A549 (cell line): ENCODE results near the gene RAB18. TPM values are rescaled to one million over a fixed set of nuclear protein-coding genes. Genes with fewer than 3 reads are reported as not detected.
A peak's percentile ranks its signal among the peaks of the same experiment; 100 is the strongest.
"Not testable (repeated sequence)": the region's sequence is repeated elsewhere in the genome, so short reads cannot be mapped to it uniquely, and the experiment has no call there.

ENCODE experiments used
- ATAC-seq, 2 experiments: fragments of 200-7000 bp in 1 of 2; fragments of >200 bp in 1 of 2; cut with Nextera tagmentation in 1 of 2; cut with Tn5 transposase in 1 of 2; 3 replicates each; pipeline versions ENCODE4 v1.8.0 to v1.9.1; 2018 to 2020; ENCODE audit warnings: mild to moderate bottlenecking in 1 of 2, moderate library complexity in 1 of 2
- CTCF ChIA-PET: fragments of 300-600 bp; sonication (Branson Sonifier 250); formaldehyde crosslinking; extraction: SDS; loops from one replicate; lab custom pipeline; 2021; ENCODE audit warnings: antibody characterized with exemption, inconsistent platforms; lab: Yijun Ruan, JAX
- POLR2A ChIA-PET: fragments of 350-600 bp; formaldehyde crosslinking; extraction: SDS; loops from one replicate; lab custom pipeline; 2021; ENCODE audit warnings: antibody characterized with exemption, inconsistent platforms; lab: Yijun Ruan, JAX
- DNase-seq, 2 experiments: peaks; one replicate each; pipeline versions ENCODE4 v3.0.0 to v3.0.0-alpha.2; 2011 to 2016; ENCODE audit warnings: low read depth in 1 of 2, low spot score in 1 of 2
- FAIRE-seq: peaks from 2 replicates; lab custom pipeline; 2011; peaks lifted over from hg19 to GRCh38; lab: Jason Lieb, UNC
- H3K27ac ChIP-seq, 2 experiments: fragments of >200 bp; sonication (Bioruptor Twin); formaldehyde crosslinking; 3 replicates each; pipeline ENCODE4 v1.5.1; 2016 to 2017
- H3K4me1 ChIP-seq: fragments of >200 bp; sonication (Bioruptor Twin); formaldehyde crosslinking; 3 replicates; pipeline ENCODE4 v1.6.1; 2016
- H3K4me2 ChIP-seq: fragments of >200 bp; sonication (Bioruptor Twin); formaldehyde crosslinking; 3 replicates; pipeline ENCODE4 v1.6.1; 2016
- H3K4me3 ChIP-seq: fragments of >200 bp; sonication (Bioruptor Twin); formaldehyde crosslinking; 3 replicates; pipeline ENCODE4 v1.5.1; 2016
- H3K9me3 ChIP-seq: fragments of >200 bp; sonication (Bioruptor Twin); formaldehyde crosslinking; 3 replicates; pipeline ENCODE4 v1.6.1; 2016
- CEBPB ChIP-seq, 2 experiments: fragments of >200 bp in 1 of 2; sonication (Bioruptor Twin) in 1 of 2; formaldehyde crosslinking in 1 of 2; IDR thresholded peaks; 2 replicates each; pipeline ENCODE4 v1.6.1; 2012 to 2016
- FOXS1 ChIP-seq: fragments of 250-450 bp; sonication (Bioruptor Pico); IDR thresholded peaks from 2 replicates; pipeline ENCODE4 v1.5.0; 2020; ENCODE audit warnings: mild to moderate bottlenecking, moderate library complexity
- GATA3 ChIP-seq: IDR thresholded peaks from 2 replicates; pipeline ENCODE4 v1.6.1; 2012; ENCODE audit warnings: borderline replicate concordance
- HEYL ChIP-seq: fragments of 250-450 bp; sonication (Bioruptor Pico); IDR thresholded peaks from 2 replicates; pipeline ENCODE4 v1.8.0; 2021; ENCODE audit warnings: mild to moderate bottlenecking, moderate library complexity
- PHF8 ChIP-seq: fragments of 200-600 bp; sonication (generic); IDR thresholded peaks from 2 replicates; pipeline ENCODE4 v1.6.1; 2016; ENCODE audit warnings: low read depth, mild to moderate bottlenecking, antibody characterized with exemption, moderate library complexity, borderline replicate concordance
- POLR2AphosphoS2 ChIP-seq: conservative IDR thresholded peaks from 2 replicates; pipeline ENCODE4 v1.6.1; 2012; ENCODE audit warnings: low read length, improper control_type of control experiment, inconsistent platforms
- RCOR1 ChIP-seq: fragments of 150-350 bp; IDR thresholded peaks from 2 replicates; pipeline ENCODE4 v1.6.1; 2014; ENCODE audit warnings: antibody characterized with exemption, low read length, low read depth
- RFX5 ChIP-seq: fragments of 450-650 bp; IDR thresholded peaks from 2 replicates; pipeline ENCODE4 v1.7.1; 2014; ENCODE audit warnings: antibody characterized with exemption, mild to moderate bottlenecking, moderate library complexity
- RNF2 ChIP-seq: fragments of 200-600 bp; sonication (generic); IDR thresholded peaks from 2 replicates; pipeline ENCODE4 v1.6.1; 2016; ENCODE audit warnings: low read depth, mild to moderate bottlenecking, antibody characterized with exemption, moderate library complexity, borderline replicate concordance
- SMC3 ChIP-seq: fragments of >200 bp; sonication (Bioruptor Twin); formaldehyde crosslinking; IDR thresholded peaks from 3 replicates; pipeline ENCODE4 v1.6.1; 2018; ENCODE audit warnings: inconsistent platforms
- SREBF2 ChIP-seq: fragments of 450-650 bp; IDR thresholded peaks from 2 replicates; pipeline ENCODE4 v1.6.1; 2014; ENCODE audit warnings: mild to moderate bottlenecking, moderate library complexity
- ZC3H11A ChIP-seq: fragments of 450-650 bp; IDR thresholded peaks from 2 replicates; pipeline ENCODE4 v1.6.1; 2014; ENCODE audit warnings: antibody characterized with exemption, mild to moderate bottlenecking
- ZNF302 ChIP-seq: fragments of 250-450 bp; sonication (Bioruptor Pico); IDR thresholded peaks from 2 replicates; pipeline ENCODE4 v1.9.0; 2021; ENCODE audit warnings: inconsistent platforms, mild to moderate bottlenecking, moderate library complexity
- WGBS: methylation state at CpG from one replicate; pipeline ENCODE4 v1.1.6; 2017; ENCODE audit errors: missing lambda C conversion rate; 5-methylcytosine and 5-hydroxymethylcytosine counted together
- polyA plus RNA-seq, 4 experiments: library from polyadenylated mRNA; depleted of rRNA in 3 of 4; stranded (reverse); fragments of >200 nt; fragmentation: RNase III in 1 of 4; extraction: RNeasy Plus Mini Kit Qiagen cat#74134 plus additional on column Dnase treatment in 1 of 4; gene quantifications; 2 replicates in 3 of 4; 3 replicates in 1 of 4; pipeline ENCODE4 v1.2.3, GENCODE V29; 2011 to 2017
- TF ChIP-seq, protein P1 (sequence below): fragments of 150-350 bp; IDR thresholded peaks from 2 replicates; pipeline ENCODE4 v1.6.1; 2014; ENCODE audit warnings: low read depth, mild to moderate bottlenecking, low read length
- TF ChIP-seq, protein P2 (sequence below): IDR thresholded peaks from 2 replicates; pipeline ENCODE4 v1.6.1; 2012
- TF ChIP-seq, protein P3 (sequence below): fragments of 200-600 bp; sonication (generic); IDR thresholded peaks from 2 replicates; pipeline ENCODE4 v1.6.1; 2016; ENCODE audit warnings: antibody characterized with exemption, mild to moderate bottlenecking, moderate library complexity
- TF ChIP-seq, protein P4 (sequence below): fragments of 450-650 bp; IDR thresholded peaks from 2 replicates; pipeline ENCODE4 v1.6.1; 2014; ENCODE audit warnings: antibody characterized with exemption

The RAB18 gene
- polyA plus RNA-seq, 2 of the 4 experiments (the other 2 are of a cell fraction) = 81.4 to 131 TPM

DNA sequence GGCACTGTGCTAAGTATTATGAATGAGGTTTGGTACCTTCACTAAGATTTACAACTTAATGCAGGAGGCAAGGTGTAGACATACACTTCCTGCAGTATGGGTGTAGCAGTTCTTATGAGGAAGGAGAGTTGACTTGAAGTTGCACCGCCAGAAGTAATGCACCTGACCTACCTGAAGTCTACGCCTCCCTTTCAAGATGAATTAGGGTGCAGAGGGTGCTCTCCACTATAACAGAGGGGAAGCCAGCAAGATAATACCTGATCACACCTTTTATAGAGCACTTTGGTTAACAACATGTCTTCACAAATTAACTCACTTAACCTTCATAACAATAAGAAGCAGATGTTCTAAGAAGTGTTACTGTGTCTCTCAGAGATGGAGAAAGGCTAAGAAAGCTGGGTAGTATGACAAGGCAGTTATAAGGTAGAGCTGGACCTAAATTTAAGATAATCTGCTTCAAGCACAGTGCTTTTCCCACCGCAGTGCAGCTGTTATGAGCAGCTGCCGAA is 552 bp upstream of the RAB18 start:
- no peak for FAIRE-seq
- Histone ChIP-seq H3K4me1 (peaks cover 14% of the 10 kb centered on the region), H3K27ac (peak overlapping the region; percentile 68 to 91), H3K4me2 (peak overlapping the region; percentile 73), H3K4me3 (peak overlapping the region; percentile 73), H3K9me3 (no peaks in the 10 kb centered on the region; the same call in 2 of the 3 replicates)
- ChIA-PET CTCF (interaction anchor here (0.7 to 1.8 kb wide), 6 partner anchors 11 to 138 kb away, joined by 3 to 6 read pairs (median 4); no protein-coding TSS in a partner anchor), POLR2A (interaction anchor here (0.7 to 2.0 kb wide), 7 partner anchors 11 to 36 kb away, joined by 3 to 11 read pairs (median 4); no protein-coding TSS in a partner anchor)
- TF ChIP-seq POLR2AphosphoS2 = no peak
- TF ChIP-seq RNF2 = 0 out of 2 replicates have a peak, but pooled peaks have one; percentile 37
- 48% methylated on average over 4 of the region's 4 CpGs for WGBS
- peak in 1 of 2 experiments; percentile 5 for DNase-seq
- no peak for ATAC-seq

DNA sequence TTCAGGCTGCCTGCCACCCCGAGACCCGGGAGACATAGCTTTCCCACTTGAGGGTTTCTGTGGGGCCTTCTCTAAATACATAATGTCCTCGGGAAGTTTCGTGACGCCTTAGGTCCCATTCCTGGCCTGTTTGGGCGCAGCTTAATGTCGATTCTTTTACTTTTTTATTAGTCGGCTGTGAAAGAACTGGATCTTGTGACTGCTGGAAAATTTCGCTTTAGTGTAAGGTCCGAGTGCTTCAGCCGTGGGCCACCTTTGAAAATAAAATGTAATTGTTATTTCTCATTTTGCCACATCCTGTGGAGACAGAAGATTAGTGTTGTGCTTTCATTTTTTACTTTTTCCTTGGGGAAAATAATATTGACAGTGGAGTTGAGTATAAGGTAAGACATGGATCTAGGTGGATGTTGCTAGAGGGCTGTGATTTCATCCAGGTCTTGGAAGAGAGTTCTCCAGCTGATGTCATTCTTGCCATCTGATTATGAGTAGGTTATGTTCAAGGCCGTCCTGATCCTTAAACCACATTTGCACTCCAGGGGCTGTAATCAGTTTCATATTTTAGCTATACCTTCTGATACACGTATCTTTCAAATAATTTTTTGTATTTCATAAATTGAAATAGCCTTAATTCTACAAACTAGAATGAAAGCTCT is 830 bp downstream of the RAB18 start:
- peak overlapping the region; percentile 81 to 91 for H3K27ac ChIP-seq
- ATAC-seq (no peak; a peak in 1 of 6 replicates), DNase-seq (no peak), FAIRE-seq (no peak)
- ChIA-PET POLR2A (interaction anchor here (0.8 to 2.0 kb wide), 6 partner anchors 9 to 263 kb away, joined by 3 to 11 read pairs (median 4); no protein-coding TSS in a partner anchor), CTCF (interaction anchor here (0.6 to 1.8 kb wide), 6 partner anchors 9 to 361 kb away, joined by 3 to 6 read pairs (median 4); no protein-coding TSS in a partner anchor)
- 2% methylated on average over 12 of the region's 13 CpGs for WGBS
- peak overlapping the region; percentile 95 for H3K4me2 ChIP-seq
- 0 out of 2 replicates have a peak, but pooled peaks have one; percentile 6 for TF ChIP-seq PHF8
- no peak for TF ChIP-seq SMC3
- H3K4me1 ChIP-seq = peaks cover 14% of the 10 kb centered on the region
- peak overlapping the region; percentile 73 for H3K4me3 ChIP-seq
- no peaks in the 10 kb centered on the region for H3K9me3 ChIP-seq

DNA sequence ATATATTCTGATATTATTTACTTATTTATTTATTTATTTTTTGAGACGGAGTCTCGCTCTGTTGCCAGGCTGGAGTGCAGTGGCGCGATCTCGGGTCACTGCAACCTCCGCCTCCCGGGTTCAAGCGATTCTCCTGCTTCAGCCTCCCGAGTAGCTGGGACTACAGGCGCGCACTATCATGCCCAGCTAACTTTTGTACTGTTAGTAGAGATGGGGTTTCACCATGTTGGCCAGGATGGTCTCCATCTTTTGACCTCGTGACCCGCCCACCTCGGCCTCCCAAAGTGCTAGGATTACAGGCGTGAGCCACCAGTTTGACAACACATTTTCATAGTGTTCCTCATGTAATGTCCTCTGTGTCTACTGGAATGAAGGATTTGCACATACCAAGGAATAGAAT is 1.4 kb downstream of the RAB18 start:
- ChIA-PET POLR2A (interaction anchor here (2.0 kb wide), 1 partner anchor 9 kb away, joined by 6 read pairs; no protein-coding TSS in a partner anchor), CTCF (interaction anchor here (1.4 to 1.8 kb wide), 2 partner anchors 20 to 23 kb away, joined by 4 to 6 read pairs; no protein-coding TSS in a partner anchor)
- FAIRE-seq, DNase-seq, H3K27ac ChIP-seq, H3K9me3 ChIP-seq, ATAC-seq: not testable (repeated sequence)
- Histone ChIP-seq H3K4me2 (peak overlapping the region; percentile 95), H3K4me1 (peaks cover 14% of the 10 kb centered on the region), H3K4me3 (peak overlapping the region; percentile 73)
- 87% methylated on average over 15 of the region's 15 CpGs for WGBS

DNA sequence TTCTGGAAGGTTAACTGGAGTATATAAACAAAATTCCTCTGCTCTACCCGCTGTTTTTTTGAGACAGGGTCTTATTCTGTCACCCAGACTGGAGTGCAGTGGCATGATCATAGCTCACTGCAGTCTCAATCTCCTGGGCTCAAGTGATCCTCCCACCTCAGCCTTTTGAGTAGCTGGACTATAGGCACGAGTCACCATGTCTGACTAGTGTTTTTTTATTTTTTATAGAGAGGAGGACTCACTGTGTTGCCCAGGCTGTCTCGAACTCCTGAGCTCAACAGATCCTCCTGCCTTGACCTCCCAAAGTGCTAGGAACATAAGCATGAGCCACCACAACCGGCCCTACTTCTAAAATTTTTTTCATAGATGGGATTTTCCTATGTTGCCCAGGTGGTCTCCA is 2.2 kb downstream of the RAB18 start:
- no peak overlapping the region for H3K27ac ChIP-seq
- no peak for ATAC-seq
- FAIRE-seq = no peak
- CTCF ChIA-PET = no interaction called here
- POLR2A ChIA-PET = no interaction called here
- no peaks in the 10 kb centered on the region for H3K9me3 ChIP-seq
- 84% methylated on average over 4 of the region's 4 CpGs for WGBS
- TF ChIP-seq ZNF302 (CRISPR knock-in tag) (no peak), HEYL (CRISPR knock-in tag) (no peak)
- TF ChIP-seq, all 56 proteins: peak for 0
- Histone ChIP-seq H3K4me1 (peaks cover 14% of the 10 kb centered on the region), H3K4me3 (no peak overlapping the region), H3K4me2 (peak overlapping the region; percentile 95)
- no peak for DNase-seq

DNA sequence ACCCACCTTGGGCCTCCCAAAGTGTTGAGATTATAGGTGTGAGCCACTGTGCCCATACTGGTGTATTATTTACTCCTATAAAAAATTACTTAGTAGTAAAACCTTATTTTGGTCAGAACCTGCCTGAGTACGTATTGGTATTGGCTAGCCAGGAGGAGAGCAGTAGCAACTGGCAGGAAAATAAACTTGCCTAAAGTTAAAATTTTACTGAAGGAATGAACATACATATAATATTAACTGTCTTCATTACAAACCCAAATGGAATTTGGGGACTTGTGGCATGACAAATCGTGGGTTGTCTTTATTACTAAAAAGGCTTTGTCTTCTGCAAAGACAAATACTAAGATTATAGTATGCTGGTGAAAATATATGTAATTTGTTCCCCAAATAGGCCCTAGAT is 8.4 kb downstream of the RAB18 start:
- WGBS = 15% methylated on average over 2 of the region's 2 CpGs
- DNase-seq = no peak
- CTCF ChIA-PET = no interaction called here
- TF ChIP-seq, protein P1, sequence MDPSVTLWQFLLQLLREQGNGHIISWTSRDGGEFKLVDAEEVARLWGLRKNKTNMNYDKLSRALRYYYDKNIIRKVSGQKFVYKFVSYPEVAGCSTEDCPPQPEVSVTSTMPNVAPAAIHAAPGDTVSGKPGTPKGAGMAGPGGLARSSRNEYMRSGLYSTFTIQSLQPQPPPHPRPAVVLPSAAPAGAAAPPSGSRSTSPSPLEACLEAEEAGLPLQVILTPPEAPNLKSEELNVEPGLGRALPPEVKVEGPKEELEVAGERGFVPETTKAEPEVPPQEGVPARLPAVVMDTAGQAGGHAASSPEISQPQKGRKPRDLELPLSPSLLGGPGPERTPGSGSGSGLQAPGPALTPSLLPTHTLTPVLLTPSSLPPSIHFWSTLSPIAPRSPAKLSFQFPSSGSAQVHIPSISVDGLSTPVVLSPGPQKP = no peak
- TF ChIP-seq ZC3H11A = no peak
- TF ChIP-seq, protein P2, sequence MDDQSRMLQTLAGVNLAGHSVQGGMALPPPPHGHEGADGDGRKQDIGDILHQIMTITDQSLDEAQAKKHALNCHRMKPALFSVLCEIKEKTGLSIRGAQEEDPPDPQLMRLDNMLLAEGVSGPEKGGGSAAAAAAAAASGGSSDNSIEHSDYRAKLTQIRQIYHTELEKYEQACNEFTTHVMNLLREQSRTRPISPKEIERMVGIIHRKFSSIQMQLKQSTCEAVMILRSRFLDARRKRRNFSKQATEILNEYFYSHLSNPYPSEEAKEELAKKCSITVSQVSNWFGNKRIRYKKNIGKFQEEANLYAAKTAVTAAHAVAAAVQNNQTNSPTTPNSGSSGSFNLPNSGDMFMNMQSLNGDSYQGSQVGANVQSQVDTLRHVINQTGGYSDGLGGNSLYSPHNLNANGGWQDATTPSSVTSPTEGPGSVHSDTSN = no peak
- no peak for TF ChIP-seq RCOR1
- TF ChIP-seq, protein P3, sequence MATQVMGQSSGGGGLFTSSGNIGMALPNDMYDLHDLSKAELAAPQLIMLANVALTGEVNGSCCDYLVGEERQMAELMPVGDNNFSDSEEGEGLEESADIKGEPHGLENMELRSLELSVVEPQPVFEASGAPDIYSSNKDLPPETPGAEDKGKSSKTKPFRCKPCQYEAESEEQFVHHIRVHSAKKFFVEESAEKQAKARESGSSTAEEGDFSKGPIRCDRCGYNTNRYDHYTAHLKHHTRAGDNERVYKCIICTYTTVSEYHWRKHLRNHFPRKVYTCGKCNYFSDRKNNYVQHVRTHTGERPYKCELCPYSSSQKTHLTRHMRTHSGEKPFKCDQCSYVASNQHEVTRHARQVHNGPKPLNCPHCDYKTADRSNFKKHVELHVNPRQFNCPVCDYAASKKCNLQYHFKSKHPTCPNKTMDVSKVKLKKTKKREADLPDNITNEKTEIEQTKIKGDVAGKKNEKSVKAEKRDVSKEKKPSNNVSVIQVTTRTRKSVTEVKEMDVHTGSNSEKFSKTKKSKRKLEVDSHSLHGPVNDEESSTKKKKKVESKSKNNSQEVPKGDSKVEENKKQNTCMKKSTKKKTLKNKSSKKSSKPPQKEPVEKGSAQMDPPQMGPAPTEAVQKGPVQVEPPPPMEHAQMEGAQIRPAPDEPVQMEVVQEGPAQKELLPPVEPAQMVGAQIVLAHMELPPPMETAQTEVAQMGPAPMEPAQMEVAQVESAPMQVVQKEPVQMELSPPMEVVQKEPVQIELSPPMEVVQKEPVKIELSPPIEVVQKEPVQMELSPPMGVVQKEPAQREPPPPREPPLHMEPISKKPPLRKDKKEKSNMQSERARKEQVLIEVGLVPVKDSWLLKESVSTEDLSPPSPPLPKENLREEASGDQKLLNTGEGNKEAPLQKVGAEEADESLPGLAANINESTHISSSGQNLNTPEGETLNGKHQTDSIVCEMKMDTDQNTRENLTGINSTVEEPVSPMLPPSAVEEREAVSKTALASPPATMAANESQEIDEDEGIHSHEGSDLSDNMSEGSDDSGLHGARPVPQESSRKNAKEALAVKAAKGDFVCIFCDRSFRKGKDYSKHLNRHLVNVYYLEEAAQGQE = no peak
- TF ChIP-seq, protein P4, sequence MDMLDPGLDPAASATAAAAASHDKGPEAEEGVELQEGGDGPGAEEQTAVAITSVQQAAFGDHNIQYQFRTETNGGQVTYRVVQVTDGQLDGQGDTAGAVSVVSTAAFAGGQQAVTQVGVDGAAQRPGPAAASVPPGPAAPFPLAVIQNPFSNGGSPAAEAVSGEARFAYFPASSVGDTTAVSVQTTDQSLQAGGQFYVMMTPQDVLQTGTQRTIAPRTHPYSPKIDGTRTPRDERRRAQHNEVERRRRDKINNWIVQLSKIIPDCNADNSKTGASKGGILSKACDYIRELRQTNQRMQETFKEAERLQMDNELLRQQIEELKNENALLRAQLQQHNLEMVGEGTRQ = no peak
- TF ChIP-seq SREBF2 = no peak
- no peak for TF ChIP-seq RFX5
- TF ChIP-seq POLR2AphosphoS2 = no peak
- TF ChIP-seq CEBPB (IDR thresholded peaks at IDR 0.05) = no peak
- TF ChIP-seq GATA3 = no peak
- no peak for TF ChIP-seq FOXS1

More for the DNA sequence above, 8.4 kb downstream of the RAB18 start:
- Histone ChIP-seq H3K4me2 (no peak overlapping the region), H3K27ac (no peak overlapping the region), H3K4me1 (peaks cover 4% of the 10 kb centered on the region; the same call in 1 of the 3 replicates), H3K4me3 (no peak overlapping the region), H3K9me3 (no peaks in the 10 kb centered on the region)
- ATAC-seq (no peak), FAIRE-seq (no peak)
- POLR2A ChIA-PET = no interaction called here
